ENCODE data around the gene VIM.

The VIM gene

GRCh38 chr10:17200912-17201793 lies 26.9 kb upstream of the VIM start, which contains the start of gene TRDMT1:
Gene TRDMT1 (minus strand): TSS chr10:17201672. CDS start chr10:17201634, 38 bp downstream.
- DNase-seq, result peak; percentile 74 to 80 (median 78)
- Mint-ChIP-seq H3K4me1 (ENCODE audit: low read depth in 2 of 2) (peaks cover 20 to 27% of the 10 kb centered on the region in 2 donors), H3K9me3 (no peaks in the 10 kb centered on the region)

GRCh38 chr10:17201794-17202116 lies 26.3 kb upstream of the VIM start:
- peaks cover 24% of the 10 kb centered on the region for H3K36me3 Mint-ChIP-seq (ENCODE audit: insufficient read depth)
- ATAC-seq (replicated peaks) (no peak), DNase-seq (no peak)
- peak overlapping the region; percentile 97 to 98 for H3K4me3 Mint-ChIP-seq
- peak overlapping the region; percentile 99 to 100 for H3K27ac Mint-ChIP-seq
- H3K4me1 Mint-ChIP-seq (ENCODE audit: low read depth in 2 of 2), result peaks cover 26 to 33% of the 10 kb centered on the region in 2 donors
- no peaks in the 10 kb centered on the region for H3K9me3 Mint-ChIP-seq
- no peaks in the 10 kb centered on the region for H3K27me3 Mint-ChIP-seq

More at GRCh38 chr10:17200912-17201793, 26.9 kb upstream of the VIM start, which contains the start of gene TRDMT1:
- Mint-ChIP-seq H3K4me3 (peak within 1 kb of the TSS; percentile 97 to 98), H3K27me3 (no peaks in the 10 kb centered on the region), H3K36me3 (ENCODE audit: insufficient read depth) (peaks cover 18% of the 10 kb centered on the region), H3K27ac (peak within 1 kb of the TSS; percentile 99 to 100)
- ATAC-seq (replicated peaks), result peak; percentile 79

- Mint-ChIP-seq H3K36me3 (ENCODE audit: insufficient read depth) (peaks cover 25% of the 10 kb centered on the region), H3K27ac (peak overlapping the region; percentile 99 to 100), H3K4me1 (ENCODE audit: low read depth in 2 of 2) (peaks cover 28 to 34% of the 10 kb centered on the region in 2 donors), H3K27me3 (no peaks in the 10 kb centered on the region), H3K9me3 (no peaks in the 10 kb centered on the region), H3K4me3 (peak overlapping the region in 1 of 2 donors; percentile 98)
- ATAC-seq (replicated peaks) (no peak), DNase-seq (no peak)
These were observed 25.5 kb upstream of the VIM start for GRCh38 chr10:17202506-17202905.

DNA sequence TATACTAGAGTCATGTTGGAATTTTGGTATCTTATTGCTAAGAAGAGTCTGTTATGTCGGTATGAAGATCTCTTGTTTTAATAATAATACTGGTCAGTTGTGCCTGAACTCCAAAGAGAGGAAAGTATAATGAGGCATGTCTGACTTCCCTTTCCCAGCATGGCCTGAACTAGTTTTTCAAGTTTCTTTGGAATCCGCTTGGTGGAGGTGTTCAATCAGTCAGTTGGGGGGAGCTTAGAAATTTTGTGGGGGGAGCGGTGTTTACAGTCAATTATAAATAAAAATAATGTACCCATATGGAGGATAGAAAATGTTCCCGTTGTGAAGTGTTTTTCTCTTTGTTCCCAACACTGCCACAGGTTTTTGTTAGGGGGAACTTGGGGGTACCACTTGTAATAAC lies 25.0 kb upstream of the VIM start:
- Mint-ChIP-seq H3K36me3 (ENCODE audit: insufficient read depth) (peaks cover 25% of the 10 kb centered on the region), H3K4me1 (ENCODE audit: low read depth in 2 of 2) (peaks cover 28 to 34% of the 10 kb centered on the region in 2 donors), H3K4me3 (no peak overlapping the region), H3K9me3 (no peaks in the 10 kb centered on the region), H3K27ac (peak overlapping the region in 1 of 2 donors; percentile 100), H3K27me3 (no peaks in the 10 kb centered on the region)
- no peak for ATAC-seq (replicated peaks)
- no peak for DNase-seq

DNA sequence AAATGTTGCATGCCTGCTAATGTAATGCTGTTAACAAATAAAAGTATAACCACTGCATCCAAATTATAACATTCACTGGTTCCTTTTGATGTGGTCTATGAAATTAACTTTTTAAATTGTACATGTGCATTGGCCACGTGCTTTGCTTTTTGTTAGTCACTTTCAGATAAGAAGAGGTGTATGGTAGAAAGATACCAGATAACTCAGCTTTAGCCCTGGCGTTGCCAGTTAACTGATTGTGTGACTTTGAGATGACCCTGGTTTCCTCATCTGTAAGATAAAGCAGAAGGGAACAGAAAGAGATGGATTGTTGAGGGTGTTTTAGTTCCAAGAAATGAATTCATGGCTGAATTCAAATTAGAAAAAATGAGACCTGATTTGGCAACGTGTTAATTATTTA lies 24.6 kb upstream of the VIM start:
- peaks cover 28 to 35% of the 10 kb centered on the region in 2 donors for H3K4me1 Mint-ChIP-seq (ENCODE audit: low read depth in 2 of 2)
- peak overlapping the region in 1 of 2 donors; percentile 100 for H3K27ac Mint-ChIP-seq
- no peaks in the 10 kb centered on the region for H3K9me3 Mint-ChIP-seq
- ATAC-seq (replicated peaks), result no peak
- no peaks in the 10 kb centered on the region for H3K27me3 Mint-ChIP-seq
- DNase-seq, result no peak
- peaks cover 25% of the 10 kb centered on the region for H3K36me3 Mint-ChIP-seq (ENCODE audit: insufficient read depth)
- no peak overlapping the region for H3K4me3 Mint-ChIP-seq

DNA sequence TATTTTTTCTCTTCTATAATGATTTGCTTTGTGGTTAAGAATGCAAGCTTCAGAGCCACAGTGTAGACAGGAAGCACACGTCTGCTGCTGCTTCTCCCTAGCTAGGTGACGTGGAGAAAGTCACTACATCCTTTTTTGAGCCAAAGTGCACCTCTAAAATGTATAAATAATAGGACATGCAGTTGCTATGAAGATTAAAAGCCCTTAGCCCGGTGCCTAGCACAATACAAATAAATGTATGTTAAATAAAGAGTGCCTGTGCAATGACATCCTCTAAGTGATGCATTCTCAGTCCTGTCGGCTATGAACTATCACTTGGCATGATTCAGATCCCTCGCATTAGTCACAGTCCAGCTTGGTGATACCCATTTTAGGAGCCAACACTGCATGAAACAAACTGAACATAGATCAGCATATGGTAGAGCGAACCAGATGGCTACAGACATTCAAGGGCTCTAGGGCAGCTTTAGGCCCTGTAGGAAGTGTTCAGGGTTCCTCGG lies 21.8 kb upstream of the VIM start:
- H3K27me3 Mint-ChIP-seq, result no peaks in the 10 kb centered on the region
- ATAC-seq (replicated peaks) (peak; percentile 77), DNase-seq (peak; percentile 46 to 59 (median 54))
- H3K27ac Mint-ChIP-seq, result peak overlapping the region; percentile 99 to 100
- H3K36me3 Mint-ChIP-seq (ENCODE audit: insufficient read depth), result peaks cover 19% of the 10 kb centered on the region
- no peaks in the 10 kb centered on the region for H3K9me3 Mint-ChIP-seq
- H3K4me3 Mint-ChIP-seq, result peak overlapping the region; percentile 66 to 78
- H3K4me1 Mint-ChIP-seq (ENCODE audit: low read depth in 2 of 2), result peaks cover 11 to 26% of the 10 kb centered on the region in 2 donors

DNA sequence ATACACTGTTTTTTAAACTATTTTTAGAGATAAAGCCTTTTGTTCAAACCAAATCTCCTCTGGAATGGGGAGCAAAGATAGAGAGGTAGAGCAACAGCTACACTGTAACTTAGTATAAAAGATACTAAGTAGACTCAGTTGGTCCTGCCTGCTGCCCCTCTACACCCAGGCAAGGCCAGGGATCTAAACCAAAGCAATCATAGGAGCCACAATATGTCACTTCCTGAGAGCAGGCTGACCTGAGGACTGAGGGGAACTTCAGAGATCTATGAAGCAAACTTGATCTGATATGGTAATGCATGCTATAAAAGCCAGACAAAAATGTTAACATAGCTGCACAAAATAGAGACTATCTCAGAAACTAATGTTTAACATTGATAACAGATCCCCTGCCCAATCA lies 19.6 kb upstream of the VIM start:
- Mint-ChIP-seq H3K4me1 (ENCODE audit: low read depth in 2 of 2) (peaks cover 16 to 21% of the 10 kb centered on the region in 2 donors), H3K9me3 (no peaks in the 10 kb centered on the region), H3K36me3 (ENCODE audit: insufficient read depth) (peaks cover 18% of the 10 kb centered on the region), H3K27ac (peak overlapping the region; percentile 75 to 99), H3K4me3 (no peak overlapping the region), H3K27me3 (no peaks in the 10 kb centered on the region)
- ATAC-seq (replicated peaks) (no peak), DNase-seq (no peak)

- peaks cover 18% of the 10 kb centered on the region for H3K36me3 Mint-ChIP-seq (ENCODE audit: insufficient read depth)
- ATAC-seq (replicated peaks), result no peak
- DNase-seq, result no peak
- H3K27ac Mint-ChIP-seq, result no peak overlapping the region
- H3K9me3 Mint-ChIP-seq, result no peaks in the 10 kb centered on the region
- H3K27me3 Mint-ChIP-seq, result no peaks in the 10 kb centered on the region
- H3K4me1 Mint-ChIP-seq (ENCODE audit: low read depth in 2 of 2), result peaks cover 16 to 21% of the 10 kb centered on the region in 2 donors
- H3K4me3 Mint-ChIP-seq, result no peak overlapping the region
These were observed 18.7 kb upstream of the VIM start for GRCh38 chr10:17209302-17209701.

DNA sequence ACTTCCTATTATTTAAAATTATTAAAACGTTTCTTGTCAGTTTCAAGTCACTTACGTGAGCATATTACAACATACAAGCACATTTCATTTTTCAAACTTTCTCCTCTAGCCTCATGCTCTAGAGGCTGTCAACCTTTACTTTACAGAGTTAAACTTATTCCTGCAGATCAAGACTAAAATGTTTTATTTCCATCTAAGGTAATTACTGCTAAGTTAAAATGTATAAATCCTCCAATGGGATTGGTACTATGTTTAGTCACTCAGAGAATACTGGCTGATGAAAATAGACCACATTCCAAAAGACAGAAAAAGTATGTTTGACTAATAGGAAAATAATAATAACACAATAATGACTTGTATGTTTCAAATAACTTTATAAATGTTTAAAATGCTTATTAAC lies 18.2 kb upstream of the VIM start:
- H3K4me1 Mint-ChIP-seq (ENCODE audit: low read depth in 2 of 2), result peaks cover 16 to 20% of the 10 kb centered on the region in 2 donors

GRCh38 chr10:17210361-17210760 lies 17.7 kb upstream of the VIM start:
- no peak for DNase-seq
- no peaks in the 10 kb centered on the region for H3K27me3 Mint-ChIP-seq
- no peaks in the 10 kb centered on the region for H3K9me3 Mint-ChIP-seq
- H3K27ac Mint-ChIP-seq, result no peak overlapping the region
- H3K4me3 Mint-ChIP-seq, result no peak overlapping the region
- ATAC-seq (replicated peaks), result no peak
- peaks cover 21% of the 10 kb centered on the region for H3K36me3 Mint-ChIP-seq (ENCODE audit: insufficient read depth)
- H3K4me1 Mint-ChIP-seq (ENCODE audit: low read depth in 2 of 2), result peaks cover 16 to 20% of the 10 kb centered on the region in 2 donors

More for the DNA sequence above, 18.2 kb upstream of the VIM start:
- Mint-ChIP-seq H3K9me3 (no peaks in the 10 kb centered on the region), H3K27ac (no peak overlapping the region), H3K27me3 (no peaks in the 10 kb centered on the region), H3K36me3 (ENCODE audit: insufficient read depth) (peaks cover 18% of the 10 kb centered on the region), H3K4me3 (no peak overlapping the region)
- no peak for DNase-seq
- no peak for ATAC-seq (replicated peaks)

DNA sequence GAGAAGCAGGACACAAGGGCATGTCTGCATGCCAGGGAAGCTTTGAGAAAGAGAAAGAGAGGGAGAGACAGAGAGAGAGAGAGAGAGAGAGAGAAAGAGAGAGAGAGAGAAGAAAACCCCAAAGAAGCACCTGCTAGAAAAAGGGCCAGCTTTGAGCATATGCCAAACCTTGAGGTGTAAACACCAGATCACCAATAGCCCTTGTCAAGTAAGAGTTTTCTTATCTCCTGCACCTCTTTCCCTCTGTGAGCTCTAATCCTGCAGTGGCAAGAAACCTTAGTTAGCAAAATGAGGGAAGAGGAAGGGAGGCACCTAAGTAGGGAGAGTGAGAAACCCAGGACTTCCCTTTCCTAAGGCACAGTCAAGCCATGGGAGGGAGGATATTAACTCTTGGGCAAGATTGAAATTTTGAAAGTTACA lies 15.2 kb upstream of the VIM start:
- Mint-ChIP-seq H3K27me3 (no peaks in the 10 kb centered on the region), H3K36me3 (ENCODE audit: insufficient read depth) (peaks cover 24% of the 10 kb centered on the region), H3K9me3 (no peaks in the 10 kb centered on the region), H3K4me1 (ENCODE audit: low read depth in 2 of 2) (peaks cover 9 to 14% of the 10 kb centered on the region in 2 donors), H3K4me3 (no peak overlapping the region), H3K27ac (peak overlapping the region; percentile 2 to 77)
- ATAC-seq (replicated peaks) (no peak), DNase-seq (no peak)

GRCh38 chr10:17213646-17214349 lies 14.2 kb upstream of the VIM start:
- ATAC-seq (replicated peaks) (no peak), DNase-seq (no peak)
- peaks cover 24% of the 10 kb centered on the region for H3K36me3 Mint-ChIP-seq (ENCODE audit: insufficient read depth)
- H3K27ac Mint-ChIP-seq, result peak overlapping the region in 1 of 2 donors; percentile 77
- no peaks in the 10 kb centered on the region for H3K27me3 Mint-ChIP-seq
- H3K4me3 Mint-ChIP-seq, result no peak overlapping the region
- peaks cover 9 to 12% of the 10 kb centered on the region in 2 donors for H3K4me1 Mint-ChIP-seq (ENCODE audit: low read depth in 2 of 2)
- H3K9me3 Mint-ChIP-seq, result no peaks in the 10 kb centered on the region

- Mint-ChIP-seq H3K9me3 (no peaks in the 10 kb centered on the region), H3K4me1 (ENCODE audit: low read depth in 2 of 2) (peaks cover 9 to 12% of the 10 kb centered on the region in 2 donors), H3K27ac (peak overlapping the region; percentile 96 to 99), H3K4me3 (no peak overlapping the region), H3K27me3 (no peaks in the 10 kb centered on the region), H3K36me3 (ENCODE audit: insufficient read depth) (peaks cover 24% of the 10 kb centered on the region)
- no peak for DNase-seq
- no peak for ATAC-seq (replicated peaks)
These were observed 13.5 kb upstream of the VIM start for GRCh38 chr10:17214526-17214925.

Measured in effector memory CD8-positive, alpha-beta T cell (primary cell).